GM12801 (cell line): ENCODE data around the gene C1QTNF1.

ENCODE experiments used
- TF ChIP-seq, protein P1 (sequence below): IDR thresholded peaks from one replicate; pipeline ENCODE4 v1.5.1; 2011; ENCODE audit warnings: control low read depth; ENCODE audit not compliant: insufficient read length; ENCODE audit errors: extremely low read depth

The C1QTNF1 gene

DNA sequence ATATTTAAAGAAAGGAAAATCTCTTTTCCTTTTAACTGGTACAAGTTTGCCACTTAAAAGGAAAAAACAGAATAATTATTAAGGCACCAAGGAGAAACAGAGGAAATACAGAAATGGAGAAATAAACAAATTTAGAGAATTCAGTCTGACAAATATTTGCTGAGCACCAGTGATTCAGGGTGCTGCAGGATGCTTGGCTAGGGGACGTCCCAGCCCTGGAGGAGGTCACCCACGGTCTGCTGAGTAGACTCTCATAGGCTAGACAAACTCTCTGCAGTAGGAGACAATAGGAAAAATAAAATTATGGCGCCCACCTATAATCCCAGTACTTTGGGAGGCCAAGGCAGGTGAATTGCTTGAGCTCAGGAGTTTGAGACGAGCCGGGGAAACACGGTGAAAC, 15.9 kb downstream of the C1QTNF1 start:
- TF ChIP-seq, protein P1, sequence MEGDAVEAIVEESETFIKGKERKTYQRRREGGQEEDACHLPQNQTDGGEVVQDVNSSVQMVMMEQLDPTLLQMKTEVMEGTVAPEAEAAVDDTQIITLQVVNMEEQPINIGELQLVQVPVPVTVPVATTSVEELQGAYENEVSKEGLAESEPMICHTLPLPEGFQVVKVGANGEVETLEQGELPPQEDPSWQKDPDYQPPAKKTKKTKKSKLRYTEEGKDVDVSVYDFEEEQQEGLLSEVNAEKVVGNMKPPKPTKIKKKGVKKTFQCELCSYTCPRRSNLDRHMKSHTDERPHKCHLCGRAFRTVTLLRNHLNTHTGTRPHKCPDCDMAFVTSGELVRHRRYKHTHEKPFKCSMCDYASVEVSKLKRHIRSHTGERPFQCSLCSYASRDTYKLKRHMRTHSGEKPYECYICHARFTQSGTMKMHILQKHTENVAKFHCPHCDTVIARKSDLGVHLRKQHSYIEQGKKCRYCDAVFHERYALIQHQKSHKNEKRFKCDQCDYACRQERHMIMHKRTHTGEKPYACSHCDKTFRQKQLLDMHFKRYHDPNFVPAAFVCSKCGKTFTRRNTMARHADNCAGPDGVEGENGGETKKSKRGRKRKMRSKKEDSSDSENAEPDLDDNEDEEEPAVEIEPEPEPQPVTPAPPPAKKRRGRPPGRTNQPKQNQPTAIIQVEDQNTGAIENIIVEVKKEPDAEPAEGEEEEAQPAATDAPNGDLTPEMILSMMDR = no peak

- TF ChIP-seq, protein P1 = no peak
Measured at GRCh38 chr17:79041041-79041570, 17.1 kb downstream of the C1QTNF1 start.

- TF ChIP-seq, protein P1 = no peak
Measured at GRCh38 chr17:79041723-79042420, 17.9 kb downstream of the C1QTNF1 start.

DNA sequence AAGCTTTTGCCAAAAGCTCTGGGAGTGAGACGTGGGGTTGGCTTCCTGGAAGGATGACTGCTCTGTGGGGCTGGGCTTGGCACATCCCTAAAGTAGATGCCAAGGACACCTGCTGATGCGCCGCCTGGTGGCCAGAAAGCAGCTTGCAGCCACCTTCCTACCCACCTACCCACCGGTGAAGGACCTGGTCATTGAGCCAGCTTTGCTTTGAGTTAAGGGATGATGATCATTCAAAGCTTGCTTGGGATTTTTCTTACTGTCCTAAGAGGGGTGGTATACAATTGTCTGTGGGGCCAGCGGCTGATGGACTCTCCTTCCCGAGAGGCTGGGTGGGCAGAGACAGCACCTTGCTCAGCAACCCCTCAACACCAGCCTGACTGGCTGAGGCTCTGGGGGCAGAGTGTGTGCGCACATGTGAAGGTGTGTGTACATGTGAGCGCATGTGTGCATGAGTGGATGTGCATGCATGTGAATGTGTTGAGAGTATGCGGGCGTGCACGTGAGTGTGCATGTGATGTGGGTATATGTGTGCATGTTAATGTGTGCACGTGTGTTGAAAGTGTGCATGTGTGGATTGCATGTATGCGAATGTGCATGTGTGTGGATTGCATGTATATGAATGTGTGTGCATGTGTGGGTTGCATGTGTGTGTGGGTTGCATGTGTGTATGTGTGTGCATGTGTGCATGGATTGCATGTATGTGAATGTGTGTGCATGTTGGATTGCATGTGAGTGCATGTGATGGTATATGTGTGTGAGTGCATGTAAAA, 18.6 kb downstream of the C1QTNF1 start:
- TF ChIP-seq, protein P1 = no peak

GRCh38 chr17:79043191-79043930, 19.4 kb downstream of the C1QTNF1 start:
- TF ChIP-seq, protein P1 = no peak

GRCh38 chr17:79043931-79044320, 20.0 kb downstream of the C1QTNF1 start:
- TF ChIP-seq, protein P1 = no peak

- TF ChIP-seq, protein P1 = no peak
Measured at GRCh38 chr17:79044462-79044861, 20.5 kb downstream of the C1QTNF1 start.
